ENCODE measurements around the gene EDNRB.
"Not testable (repeated sequence)": the region's sequence is repeated elsewhere in the genome, so short reads cannot be mapped to it uniquely, and the experiment has no call there.

EDNRB gene

DNA sequence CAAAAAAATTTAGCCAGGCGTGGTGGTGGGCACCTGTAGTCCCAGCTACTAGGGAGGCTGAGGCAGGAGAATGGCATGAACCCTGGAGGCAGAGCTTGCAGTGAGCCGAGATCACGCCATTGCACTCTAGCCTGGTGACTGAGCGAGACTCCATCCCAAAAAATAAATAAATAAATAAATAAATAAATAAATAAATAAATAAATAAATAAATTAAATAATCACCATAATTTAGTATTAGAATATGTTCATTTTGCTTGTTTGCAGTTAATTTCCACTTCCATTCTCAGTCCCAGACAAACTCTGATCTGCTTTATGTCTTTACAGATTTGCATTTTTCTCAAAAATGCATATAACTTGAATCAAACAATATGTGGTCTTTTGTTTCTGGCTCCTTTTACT, 70.6 kb downstream of the EDNRB start:
- 100% methylated on average over 1 of the region's 4 CpGs; no CpG with 5 or more reads in 1 of the 2 experiments for WGBS, 2 experiments (ENCODE audit: insufficient coverage in 2 of 2)
- not testable (repeated sequence) for H3K27ac ChIP-seq (ENCODE audit: low read depth, low read length, severe bottlenecking); H3K36me3 ChIP-seq (ENCODE audit: control insufficient read depth, insufficient read depth, low read length); H3K9me3 ChIP-seq (ENCODE audit: control insufficient read depth, low read length); H3K4me3 ChIP-seq (ENCODE audit: extremely low read depth, insufficient read depth, low read length, poor library complexity, severe bottlenecking); H3K4me1 ChIP-seq (ENCODE audit: control insufficient read depth, insufficient read depth, low read length, poor library complexity, severe bottlenecking)

DNA sequence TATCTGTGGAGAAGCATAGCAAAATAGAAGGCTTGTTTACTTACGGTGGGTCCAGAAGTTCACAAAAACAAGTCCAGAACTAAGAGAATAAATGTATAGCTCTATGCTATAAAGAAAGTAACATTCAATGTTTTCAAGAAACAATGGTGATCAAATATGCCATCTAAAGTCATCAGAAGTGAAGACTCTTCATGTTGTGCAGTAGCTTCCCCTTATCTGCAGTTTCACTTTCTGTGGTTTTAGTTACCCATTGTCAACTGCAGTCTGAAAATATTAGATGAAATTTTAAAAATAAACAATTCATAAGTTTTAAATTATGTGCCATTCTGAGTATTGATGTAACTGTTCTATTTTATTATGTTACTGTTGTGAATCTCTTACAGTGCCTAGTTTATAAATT, 72.5 kb downstream of the EDNRB start:
- no peaks in the 10 kb centered on the region for H3K36me3 ChIP-seq (ENCODE audit: control insufficient read depth, insufficient read depth, low read length)
- no CpG with 5 or more reads among the region's 1 CpG for WGBS, 2 experiments (ENCODE audit: insufficient coverage in 2 of 2)
- no peak overlapping the region for H3K4me3 ChIP-seq (ENCODE audit: extremely low read depth, insufficient read depth, low read length, poor library complexity, severe bottlenecking)
- no peaks in the 10 kb centered on the region for H3K9me3 ChIP-seq (ENCODE audit: control insufficient read depth, low read length)
- no peaks in the 10 kb centered on the region for H3K4me1 ChIP-seq (ENCODE audit: control insufficient read depth, insufficient read depth, low read length, poor library complexity, severe bottlenecking)
- no peak overlapping the region for H3K27ac ChIP-seq (ENCODE audit: low read depth, low read length, severe bottlenecking)

Measured in mesodermal cell (in vitro differentiated cells).